HL-60/S4 treated with phorbol 12-myristate 13-acetate at 8.2 ng/mL for 4 days and 3 days (cell line): ENCODE measurements around the gene MCU.
"Not testable (repeated sequence)": the region's sequence is repeated elsewhere in the genome, so short reads cannot be mapped to it uniquely, and the experiment has no call there.

Source experiments
- in situ Hi-C: fragments of 300-500 bp; cut with MboI; formaldehyde crosslinking; loops from 2 replicates; pipeline ENCODE4 v1.15.0; 2022; ENCODE audit warnings: low sequenced_read_pairs

The MCU gene

DNA sequence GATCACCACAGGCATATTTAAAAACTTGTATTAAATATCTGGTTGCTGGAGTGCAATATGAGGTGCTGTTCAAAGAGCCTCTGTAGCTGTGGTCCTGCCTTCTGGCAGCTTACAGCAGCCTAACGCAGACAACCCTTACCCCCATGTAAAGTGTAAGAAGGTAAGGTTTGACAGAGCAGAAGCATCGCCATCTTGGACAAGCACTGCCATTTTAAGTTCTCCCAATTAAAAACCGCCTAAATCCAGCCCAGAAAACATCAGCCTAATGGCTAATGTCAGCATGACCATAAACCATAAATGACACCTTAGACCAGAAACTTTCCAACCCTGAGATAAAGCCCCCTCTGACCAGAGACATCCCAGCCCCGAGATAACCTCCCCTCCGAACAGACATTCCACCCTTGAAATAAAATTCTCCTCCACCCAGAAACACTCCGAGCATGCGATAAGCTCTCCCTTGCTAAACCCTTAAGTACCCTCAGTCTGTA is 196.3 kb downstream of the MCU start:
- in situ Hi-C loops: no loop called here

DNA sequence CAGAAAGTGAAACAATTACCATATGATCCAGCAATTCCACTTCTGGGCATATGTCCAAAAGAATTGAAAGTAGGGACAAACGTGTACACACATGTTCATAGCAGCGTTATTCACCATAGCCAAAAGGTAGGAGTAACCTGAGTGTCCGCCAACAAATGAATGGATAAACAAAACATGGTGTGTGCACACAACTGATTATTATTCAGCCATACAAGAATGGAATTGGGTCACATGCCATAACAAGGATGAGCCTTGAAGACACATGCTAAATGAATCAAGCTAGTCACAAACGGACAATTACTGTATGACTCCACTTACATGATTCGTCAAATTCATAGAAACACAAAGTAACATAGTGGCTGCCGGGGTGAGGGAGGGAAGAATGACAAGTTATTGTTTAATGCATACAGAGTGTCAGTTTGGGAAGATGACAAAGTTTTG is 197.5 kb downstream of the MCU start:
- in situ Hi-C loops: no loop called here

DNA sequence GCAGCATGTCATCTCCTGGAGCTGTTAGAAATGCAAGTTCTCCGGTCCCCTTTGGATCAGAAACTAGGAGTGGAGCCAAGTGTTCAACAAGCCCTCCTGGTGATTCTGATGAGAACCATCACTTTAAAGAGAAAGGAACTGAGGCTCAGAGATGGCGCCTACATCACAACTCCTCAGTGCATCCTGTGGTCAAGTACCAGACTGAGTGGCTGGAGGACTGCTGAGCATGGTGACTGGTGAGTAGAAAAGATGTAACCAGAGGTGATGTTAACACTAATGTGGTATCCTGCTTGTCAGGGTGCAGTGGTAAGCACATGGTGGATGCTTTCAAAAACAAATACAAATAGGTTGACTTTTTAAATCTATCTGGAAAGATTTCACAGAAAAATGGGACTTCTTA is 198.1 kb downstream of the MCU start:
- in situ Hi-C loops: no loop called here

DNA sequence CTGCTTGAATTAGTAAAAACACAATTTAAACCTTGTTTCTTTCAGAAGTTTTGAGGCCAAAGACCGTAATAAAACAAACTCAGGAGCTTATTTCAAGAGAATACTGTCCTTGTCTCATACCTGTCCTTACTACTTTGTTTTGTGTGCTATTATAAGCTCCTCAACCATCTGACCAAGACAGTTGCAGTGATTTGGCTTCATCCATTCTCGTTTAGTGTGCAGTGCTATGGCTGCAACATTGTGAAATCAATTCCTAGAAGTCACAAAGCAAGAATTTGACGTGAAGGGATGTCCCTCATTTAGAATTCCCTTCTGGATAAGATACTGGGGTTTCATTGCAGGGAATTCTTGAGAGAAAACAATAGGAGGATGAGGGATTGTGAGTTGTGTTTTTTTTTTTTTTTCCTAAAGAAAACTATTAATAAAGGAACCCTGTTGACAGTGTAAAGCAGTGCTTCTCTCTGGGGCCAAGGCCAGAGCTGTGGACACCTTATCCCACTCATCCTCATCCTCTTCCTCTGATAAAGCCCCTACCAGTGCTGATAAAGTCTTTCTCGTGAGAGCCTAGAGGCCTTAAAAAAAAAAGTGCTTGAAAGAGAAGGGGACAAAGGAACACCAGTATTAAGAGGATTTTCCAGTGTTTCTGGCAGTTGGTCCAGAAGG is 201.3 kb downstream of the MCU start, which contains the start of gene OIT3:
Gene OIT3, plus strand, starts transcription at position 604 of the 663 bp plus-strand sequence. CDS start 60 bp downstream, outside the sequence.
- in situ Hi-C loops: no loop called here

DNA sequence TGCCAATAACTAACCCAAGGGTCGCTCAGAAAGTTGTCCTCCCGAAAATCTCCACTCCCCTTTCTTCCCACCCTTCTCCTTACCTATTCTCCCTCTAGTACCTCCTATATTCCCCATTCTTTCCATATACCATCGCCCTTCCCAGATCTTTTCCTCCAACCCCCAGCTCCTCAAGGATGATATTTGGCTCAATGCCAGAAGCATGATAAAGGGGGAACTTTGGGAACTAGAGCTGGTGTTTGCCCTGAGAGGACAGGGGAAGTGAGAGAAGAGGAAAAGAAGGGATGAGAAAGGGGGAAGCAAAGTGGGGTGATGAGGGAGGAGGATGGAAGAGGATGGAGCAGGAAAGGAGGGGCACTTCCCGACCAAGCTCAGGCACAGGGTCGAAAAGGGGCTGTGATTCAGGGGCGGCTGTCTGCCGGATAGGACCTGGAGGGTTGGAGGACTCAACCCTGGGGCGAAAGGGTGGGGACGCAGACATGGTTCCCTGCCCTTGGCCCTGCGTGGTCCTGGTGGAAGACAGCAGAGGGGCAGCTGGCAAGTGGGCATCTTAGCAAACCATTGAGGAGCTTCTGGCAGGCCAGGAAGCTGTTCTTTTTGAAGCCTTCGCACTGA is 203.4 kb downstream of the MCU start:
- in situ Hi-C loops: no loop called here

DNA sequence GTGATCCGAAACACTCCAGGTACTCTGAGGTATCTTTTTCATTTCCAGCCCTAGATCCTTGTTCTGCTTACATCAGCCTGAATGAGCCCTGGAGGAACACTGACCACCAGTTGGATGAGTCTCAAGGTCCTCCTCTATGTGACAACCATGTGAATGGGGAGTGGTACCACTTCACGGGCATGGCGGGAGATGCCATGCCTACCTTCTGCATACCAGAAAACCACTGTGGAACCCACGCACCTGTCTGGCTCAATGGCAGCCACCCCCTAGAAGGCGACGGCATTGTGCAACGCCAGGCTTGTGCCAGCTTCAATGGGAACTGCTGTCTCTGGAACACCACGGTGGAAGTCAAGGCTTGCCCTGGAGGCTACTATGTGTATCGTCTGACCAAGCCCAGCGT is 206.7 kb downstream of the MCU start:
- in situ Hi-C loops: no loop called here

DNA sequence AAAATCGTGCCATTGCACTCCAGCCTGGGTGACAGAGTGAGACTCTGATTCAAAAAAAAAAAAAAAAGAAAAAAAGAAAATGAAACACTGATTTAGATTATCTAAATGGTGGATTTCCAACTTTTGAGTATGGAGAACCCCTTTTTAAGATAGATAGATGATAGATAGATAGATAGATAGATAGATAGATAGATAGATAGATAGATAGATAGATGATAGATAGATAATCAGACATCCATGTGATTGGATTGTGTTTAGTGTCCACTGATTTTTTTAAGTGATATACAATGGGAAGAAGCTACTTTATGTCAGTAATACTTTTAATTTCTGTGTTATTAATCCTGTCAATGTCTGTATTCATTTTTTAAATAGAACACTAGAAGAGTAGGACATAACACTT is 207.6 kb downstream of the MCU start:
- in situ Hi-C loops: no loop called here

DNA sequence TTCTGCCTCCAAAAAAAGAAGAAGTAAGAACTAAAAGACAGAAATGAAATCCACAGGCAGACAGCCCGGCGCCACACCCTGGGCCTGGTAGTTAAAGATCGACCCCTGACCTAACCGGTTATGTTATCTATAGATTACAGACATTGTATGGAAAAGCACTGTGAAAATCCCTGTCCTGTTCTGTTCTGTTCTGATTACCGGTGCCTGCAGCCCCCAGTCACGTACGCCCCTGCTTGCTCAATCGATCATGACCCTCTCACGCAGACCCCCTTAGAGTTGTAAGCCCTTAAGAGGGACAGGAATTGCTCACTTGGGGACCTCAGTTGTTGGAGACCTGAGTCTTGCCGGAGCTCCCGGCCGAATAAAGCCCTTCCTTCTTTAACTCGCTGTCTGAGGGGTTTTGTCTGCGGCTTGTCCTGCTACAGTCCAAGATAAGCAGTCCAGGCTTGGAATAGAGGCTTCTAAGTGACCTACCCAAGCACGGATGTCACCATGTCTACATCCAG is 212.1 kb downstream of the MCU start:
- in situ Hi-C loops: not testable (repeated sequence)

DNA sequence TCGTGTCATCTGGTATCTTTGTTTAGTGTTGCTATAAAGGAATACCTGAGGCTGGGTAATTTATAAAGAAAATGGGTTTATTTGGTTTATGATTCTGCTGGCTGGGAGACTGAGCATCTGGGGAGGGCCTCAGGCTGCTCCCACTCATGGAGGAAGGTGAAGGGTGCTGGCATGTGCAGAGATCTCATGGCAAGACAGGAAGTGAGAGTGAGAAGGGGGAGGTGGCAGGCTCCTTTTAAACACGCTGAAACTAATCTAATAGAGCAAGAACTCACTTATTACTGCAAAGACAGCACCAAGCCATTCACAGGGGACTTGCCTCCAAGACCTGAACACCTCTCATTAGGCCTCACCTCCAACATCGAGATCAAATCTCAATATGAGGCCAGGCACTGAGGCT is 212.9 kb downstream of the MCU start:
- in situ Hi-C loops: no loop called here

DNA sequence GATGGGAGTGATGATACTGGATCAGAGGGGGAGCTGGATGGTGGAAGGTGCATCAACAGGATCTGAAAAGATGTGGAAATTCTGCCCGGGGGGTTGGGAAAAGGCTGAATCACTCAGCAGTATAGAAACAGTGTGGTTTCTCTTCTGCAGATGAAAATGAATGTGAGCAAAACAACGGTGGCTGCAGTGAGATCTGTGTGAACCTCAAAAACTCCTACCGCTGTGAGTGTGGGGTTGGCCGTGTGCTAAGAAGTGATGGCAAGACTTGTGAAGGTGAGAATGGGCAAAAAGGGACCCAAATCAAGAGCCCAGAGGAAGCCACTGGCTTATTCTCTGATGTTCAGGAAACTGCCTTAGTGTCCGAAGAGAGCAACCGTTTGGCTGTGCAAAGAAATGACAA is 214.5 kb downstream of the MCU start:
- in situ Hi-C loops: no loop called here

DNA sequence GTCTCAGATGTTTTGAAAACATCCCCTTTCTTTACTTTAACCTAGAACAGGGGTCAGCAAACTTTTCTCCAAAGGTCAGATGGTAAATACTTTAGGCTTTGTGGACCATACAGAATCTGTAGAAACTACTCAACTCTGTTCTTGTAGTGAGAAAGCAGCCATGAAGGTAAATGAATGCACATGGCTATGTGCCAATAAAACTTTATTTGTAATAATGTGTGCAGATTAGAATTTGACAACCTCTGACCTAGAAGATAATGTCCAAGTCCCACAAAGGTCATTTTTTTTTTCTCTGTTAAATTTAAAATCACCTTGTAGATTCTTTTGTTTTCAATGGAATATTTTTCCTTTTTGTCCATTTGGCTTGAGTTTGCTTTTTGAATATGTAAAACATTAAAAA is 218.8 kb downstream of the MCU start:
- in situ Hi-C loops: no loop called here

DNA sequence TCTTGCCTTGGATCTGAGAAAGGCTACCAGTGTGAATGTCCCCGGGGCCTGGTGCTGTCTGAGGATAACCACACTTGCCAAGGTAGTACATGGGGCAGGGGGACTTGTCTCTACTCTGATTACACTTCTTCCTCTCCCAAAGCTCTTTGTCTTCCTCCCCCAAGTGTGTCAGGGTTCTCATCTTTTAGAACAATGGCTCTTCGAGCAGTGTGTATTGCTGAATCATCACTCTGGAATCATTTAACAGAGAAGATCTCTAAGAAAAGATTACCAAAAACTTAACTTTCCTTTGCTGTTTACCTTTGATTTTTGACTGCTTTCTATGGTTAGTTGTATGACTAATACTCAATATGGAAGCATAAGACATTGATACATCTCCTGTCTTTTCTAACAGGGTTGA is 219.8 kb downstream of the MCU start:
- in situ Hi-C loops: no loop called here

DNA sequence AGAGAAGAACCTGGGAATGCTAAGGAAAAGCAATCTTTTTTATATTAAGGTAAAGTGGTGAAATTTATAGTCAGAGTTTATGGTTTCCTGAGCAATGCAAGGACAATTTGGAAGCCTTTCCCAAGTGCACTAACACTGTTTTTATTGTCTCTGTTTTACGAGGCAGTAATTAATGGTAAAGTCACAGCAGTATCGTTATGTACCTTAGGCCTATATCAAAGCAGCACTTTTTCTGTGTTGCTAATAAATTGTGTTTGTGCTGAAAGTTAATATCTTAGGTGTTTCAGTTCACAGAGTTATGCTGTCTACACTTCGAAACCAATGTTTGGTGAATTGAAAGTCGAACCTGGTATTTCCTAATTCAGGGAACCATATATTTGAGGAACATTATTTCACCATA is 220.8 kb downstream of the MCU start:
- in situ Hi-C loops: no loop called here

DNA sequence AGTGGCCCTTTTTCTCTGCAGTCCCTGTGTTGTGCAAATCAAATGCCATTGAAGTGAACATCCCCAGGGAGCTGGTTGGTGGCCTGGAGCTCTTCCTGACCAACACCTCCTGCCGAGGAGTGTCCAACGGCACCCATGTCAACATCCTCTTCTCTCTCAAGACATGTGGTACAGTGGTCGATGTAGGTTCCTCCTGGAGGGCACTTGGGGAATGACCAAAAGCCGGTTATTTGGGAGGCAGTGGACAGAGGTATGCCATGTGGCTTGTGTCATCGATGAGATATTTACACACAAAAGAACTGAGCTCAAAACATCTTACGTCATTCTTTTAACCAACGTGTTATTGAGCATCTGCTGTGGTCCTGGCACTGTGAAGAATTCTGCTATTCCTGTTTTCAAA is 221.3 kb downstream of the MCU start:
- in situ Hi-C loops: no loop called here

DNA sequence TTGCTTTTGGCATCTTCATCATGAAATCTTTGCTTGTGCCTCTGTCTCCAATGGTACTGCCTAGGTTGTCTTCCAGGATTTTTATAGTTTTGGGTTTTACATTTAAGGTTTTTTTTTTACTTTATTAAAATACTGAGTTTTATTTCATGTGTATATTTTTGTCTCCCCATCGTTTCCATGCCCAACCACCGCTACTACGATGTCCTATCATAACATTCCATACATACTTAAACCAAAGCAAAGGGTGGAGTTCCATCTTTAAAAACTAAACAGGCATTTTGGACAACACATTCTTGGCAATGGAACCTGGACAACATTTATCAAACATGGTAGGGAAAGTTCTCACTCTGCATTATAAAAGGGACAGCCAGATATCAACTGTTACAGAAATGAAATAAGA is 225.3 kb downstream of the MCU start:
- in situ Hi-C loops: not testable (repeated sequence)

DNA sequence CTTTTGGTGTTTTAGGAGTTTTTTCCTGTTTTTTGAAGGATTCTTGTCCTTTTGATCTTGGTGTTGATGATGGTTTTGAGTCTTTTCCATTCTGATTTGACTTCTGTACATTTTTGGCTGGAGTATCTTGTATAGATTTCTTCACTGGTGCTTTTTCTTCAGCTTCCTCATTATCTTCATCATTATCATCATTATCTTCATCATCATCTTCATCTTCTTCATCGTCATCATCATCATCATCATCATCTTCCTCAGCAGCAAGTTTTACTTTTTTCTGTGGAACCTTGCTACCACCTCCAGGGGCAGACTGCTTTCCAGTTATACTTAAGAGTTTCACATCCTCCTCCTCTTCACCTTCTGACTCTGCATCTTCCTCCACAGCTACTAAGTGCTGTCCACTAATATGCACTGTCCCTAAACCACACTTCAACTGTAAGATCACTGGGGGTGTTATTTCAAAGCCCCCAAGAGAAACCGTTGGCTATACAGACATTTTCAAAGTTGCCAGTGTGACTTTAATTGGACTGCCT is 225.9 kb downstream of the MCU start:
- in situ Hi-C loops: not testable (repeated sequence)

DNA sequence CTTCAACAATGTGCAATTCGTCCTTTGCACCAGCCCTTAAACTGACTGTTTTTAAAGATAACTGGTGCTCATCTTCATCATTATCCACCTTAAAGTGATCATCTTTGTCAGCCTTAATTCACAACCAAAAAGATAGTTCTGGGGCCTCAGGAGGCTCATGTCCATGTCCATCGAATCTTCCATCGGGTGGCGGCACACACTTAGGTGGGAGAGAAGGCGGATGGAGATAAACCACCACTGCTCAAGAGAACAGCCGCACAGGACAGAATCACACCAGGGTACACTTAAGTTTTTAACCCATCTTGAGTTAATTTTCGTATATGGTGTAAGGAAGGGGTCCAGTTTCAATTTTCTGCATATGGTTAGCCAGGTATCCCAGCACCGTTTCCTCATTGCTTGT is 226.4 kb downstream of the MCU start:
- in situ Hi-C loops: no loop called here

DNA sequence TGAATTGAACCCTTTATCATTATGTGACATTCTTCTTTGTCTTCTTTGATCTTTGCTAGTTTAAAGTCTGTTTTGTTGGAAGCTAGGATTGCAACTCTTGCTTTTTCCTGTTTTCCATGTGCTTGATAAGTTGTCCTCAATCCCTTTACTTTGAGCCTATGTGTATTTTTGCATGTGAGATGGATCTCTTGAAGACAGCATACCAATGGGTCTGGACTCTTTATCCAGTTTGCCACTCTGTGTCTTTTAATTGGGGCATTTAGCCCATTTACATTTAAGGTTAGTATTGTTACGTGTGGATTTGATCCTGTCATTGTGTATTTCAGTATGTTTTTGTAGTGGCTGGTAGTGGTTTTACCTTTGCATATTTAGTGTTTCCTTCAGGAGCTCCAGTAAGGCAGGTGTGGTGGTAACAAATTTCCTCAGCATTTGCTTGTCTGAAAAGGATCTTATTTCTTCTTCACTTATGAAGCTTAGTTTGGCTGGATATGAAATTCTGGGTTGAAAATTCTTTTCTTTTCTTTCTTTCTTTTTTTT is 229.3 kb downstream of the MCU start:
- in situ Hi-C loops: not testable (repeated sequence)

DNA sequence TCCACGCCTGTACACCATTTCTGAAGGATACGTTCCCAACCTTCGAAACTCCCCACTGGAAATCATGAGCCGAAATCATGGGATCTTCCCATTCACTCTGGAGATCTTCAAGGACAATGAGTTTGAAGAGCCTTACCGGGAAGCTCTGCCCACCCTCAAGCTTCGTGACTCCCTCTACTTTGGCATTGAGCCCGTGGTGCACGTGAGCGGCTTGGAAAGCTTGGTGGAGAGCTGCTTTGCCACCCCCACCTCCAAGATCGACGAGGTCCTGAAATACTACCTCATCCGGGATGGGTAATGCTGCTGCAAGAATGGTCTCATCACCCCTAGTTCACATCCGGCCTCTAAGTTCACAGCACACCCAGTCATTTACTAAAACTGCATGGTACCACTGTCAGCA is 232.4 kb downstream of the MCU start:
- in situ Hi-C loops: no loop called here

DNA sequence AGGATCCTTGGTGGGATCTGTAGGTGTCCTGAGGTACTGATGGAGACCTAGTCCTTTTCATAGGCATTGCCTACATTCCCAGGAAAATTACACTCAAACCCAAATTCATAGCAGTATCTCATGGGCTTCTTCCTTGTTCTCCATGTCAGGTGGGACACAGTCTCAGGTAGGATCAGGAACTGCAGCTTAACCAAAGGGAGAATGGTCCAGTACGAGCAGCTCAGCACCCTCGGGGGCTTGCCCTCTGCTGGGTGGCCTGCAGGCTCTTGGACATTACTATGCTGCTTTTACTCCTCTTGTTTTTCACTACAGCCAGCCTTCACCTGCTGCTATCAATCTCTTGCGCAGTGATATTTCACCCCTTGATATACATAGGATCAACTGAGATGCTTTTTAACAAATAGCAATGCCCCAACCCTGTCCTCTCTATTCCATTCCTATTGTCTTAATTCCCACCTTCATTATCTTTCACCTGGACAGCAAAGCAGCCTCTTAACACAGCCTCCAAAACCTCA is 234.1 kb downstream of the MCU start:
- in situ Hi-C loops: no loop called here

DNA sequence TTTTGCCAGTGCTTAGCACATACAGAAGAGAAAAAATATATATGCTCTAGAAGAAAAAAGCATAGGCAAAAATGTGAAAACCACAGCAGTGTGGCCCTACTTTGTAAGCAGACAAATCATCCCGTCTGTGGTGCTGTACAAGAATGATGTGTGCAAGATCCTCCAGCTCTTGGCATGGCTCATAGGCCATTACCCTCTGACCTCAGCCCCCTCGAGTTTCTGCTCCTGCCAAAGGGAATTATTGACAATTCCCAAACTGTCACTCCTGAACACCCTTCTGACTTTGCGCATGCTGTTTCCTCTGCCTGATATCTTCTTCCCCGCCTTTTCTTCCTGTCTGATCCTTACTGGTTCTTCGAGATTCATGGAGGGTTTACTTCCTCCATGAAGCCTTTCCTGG is 235.5 kb downstream of the MCU start:
- in situ Hi-C loops: no loop called here

DNA sequence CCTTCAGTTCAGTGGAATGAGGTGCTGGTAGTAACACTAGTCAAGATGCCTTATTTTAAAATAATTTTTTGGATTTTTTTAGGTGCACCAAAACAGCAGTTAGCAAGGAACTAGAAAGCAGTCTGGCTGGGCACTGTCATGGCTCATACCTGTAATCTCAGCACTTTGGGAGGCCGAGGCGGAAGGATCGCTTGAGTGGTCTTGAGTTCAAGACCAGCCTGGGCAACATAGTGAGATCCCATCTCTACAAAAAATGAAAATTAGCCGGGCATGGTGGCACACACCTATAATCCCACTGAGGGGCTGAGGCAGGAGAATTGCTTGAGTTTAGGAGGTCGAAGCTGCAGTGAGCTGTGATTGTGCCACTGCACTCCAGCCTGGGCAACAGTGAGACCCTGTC is 236.9 kb downstream of the MCU start:
- in situ Hi-C loops: no loop called here
